PC-9 (cell line): ENCODE results near the gene GAP43.

Source experiments
- CTCF ChIP-seq: fragments of 200-600 bp; sonication (generic); conservative IDR thresholded peaks from 2 replicates; pipeline ENCODE4 v1.6.1; 2017; ENCODE audit warnings: mixed run types, antibody characterized with exemption, mild to moderate bottlenecking, moderate library complexity
- EZH2 ChIP-seq: fragments of 200-600 bp; sonication (generic); IDR thresholded peaks from 2 replicates; pipeline ENCODE4 v1.8.0; 2017; ENCODE audit warnings: antibody characterized with exemption, low read depth

GRCh38 chr3:115713284-115713683 is 90.0 kb downstream of the GAP43 start:
- no peak for TF ChIP-seq CTCF
- TF ChIP-seq EZH2: no peak
